Liver (tissue), 9 donors: ENCODE data around the gene SCGB1D1. TPM values are rescaled to one million over a fixed set of nuclear protein-coding genes. Genes with fewer than 3 reads are reported as not detected.

Experiments
- DNase-seq: peaks from one replicate; pipeline ENCODE4 v3.0.0-alpha.2; 2017; ENCODE audit warnings: low spot score
- H3K27ac ChIP-seq, 2 donors: one replicate each; pipeline ENCODE4 v1.7.0; 2013; ENCODE audit warnings: inconsistent platforms in 2 of 2, low read length in 2 of 2, control low read depth in 1 of 2, low read depth in 1 of 2, mild to moderate bottlenecking in 1 of 2
- H3K27me3 ChIP-seq, 4 donors: one replicate each; pipeline versions ENCODE4 v1.6.1 to v1.7.0; 2013; ENCODE audit warnings: low read length in 3 of 4, inconsistent platforms in 1 of 4, mild to moderate bottlenecking in 1 of 4, moderate library complexity in 1 of 4; ENCODE audit not compliant: control insufficient read depth in 4 of 4, insufficient read depth in 4 of 4
- H3K36me3 ChIP-seq, 4 donors: one replicate each; pipeline versions ENCODE4 v1.6.1 to v1.7.0; 2013; ENCODE audit warnings: low read length in 3 of 4, mild to moderate bottlenecking in 3 of 4, low read depth in 1 of 4, moderate library complexity in 1 of 4; ENCODE audit not compliant: control insufficient read depth in 4 of 4, insufficient read depth in 3 of 4
- H3K4me1 ChIP-seq, 4 donors: one replicate each; pipeline versions ENCODE4 v1.6.1 to v1.7.0; 2013; ENCODE audit warnings: low read length in 3 of 4, mild to moderate bottlenecking in 3 of 4, moderate library complexity in 1 of 4; ENCODE audit not compliant: control insufficient read depth in 4 of 4, insufficient read depth in 4 of 4
- H3K4me3 ChIP-seq, 3 donors: one replicate each; pipeline versions ENCODE4 v1.6.1 to v1.7.0; 2013; ENCODE audit warnings: low read length in 3 of 3, control low read depth in 1 of 3, low read depth in 1 of 3, mild to moderate bottlenecking in 1 of 3
- H3K9ac ChIP-seq, 2 donors: one replicate each; pipeline ENCODE4 v1.7.0; 2013; ENCODE audit warnings: low read length in 2 of 2, mild to moderate bottlenecking in 2 of 2, moderate library complexity in 2 of 2, control low read depth in 1 of 2, low read depth in 1 of 2
- H3K9me3 ChIP-seq, 4 donors: one replicate each; pipeline versions ENCODE4 v1.6.1 to v1.7.0; 2013; ENCODE audit warnings: low read length in 3 of 4; ENCODE audit not compliant: control insufficient read depth in 4 of 4
- ATF3 ChIP-seq: IDR thresholded peaks from 2 replicates; pipeline ENCODE4 v1.6.1; 2016; ENCODE audit warnings: antibody characterized with exemption
- CTCF ChIP-seq: fragments of 150-350 bp; IDR thresholded peaks from 2 replicates; pipeline ENCODE4 v1.5.1; 2017; ENCODE audit warnings: improper control_type of control experiment, low read depth, low read length; ENCODE audit not compliant: missing input control
- EGR1 ChIP-seq, 2 donors: IDR thresholded peaks; 2 replicates each; pipeline ENCODE4 v1.6.1; 2016 to 2018; ENCODE audit warnings: antibody characterized with exemption in 2 of 2, low read depth in 2 of 2
- FOXA1 ChIP-seq: IDR thresholded peaks from 2 replicates; pipeline ENCODE4 v1.6.1; 2016; ENCODE audit warnings: antibody characterized with exemption
- FOXA2 ChIP-seq: IDR thresholded peaks from 2 replicates; pipeline ENCODE4 v1.6.1; 2016; ENCODE audit warnings: antibody characterized with exemption
- GABPA ChIP-seq, 2 donors: IDR thresholded peaks in 1 of 2; conservative IDR thresholded peaks in 1 of 2; 2 replicates each; pipeline ENCODE4 v1.6.1; 2016; ENCODE audit warnings: antibody characterized with exemption in 2 of 2, mild to moderate bottlenecking in 1 of 2, moderate library complexity in 1 of 2
- HNF4A ChIP-seq, 2 donors: conservative IDR thresholded peaks; 2 replicates each; pipeline ENCODE4 v1.6.1; 2016; ENCODE audit warnings: antibody characterized with exemption in 2 of 2, mild to moderate bottlenecking in 2 of 2
- HNF4G ChIP-seq: IDR thresholded peaks from 2 replicates; pipeline ENCODE4 v1.6.1; 2016; ENCODE audit warnings: antibody characterized with exemption
- JUND ChIP-seq, 2 donors: IDR thresholded peaks; 2 replicates each; pipeline ENCODE4 v1.6.1; 2016; ENCODE audit warnings: antibody characterized with exemption in 2 of 2
- NR2F2 ChIP-seq: IDR thresholded peaks from 2 replicates; pipeline ENCODE4 v1.6.1; 2016; ENCODE audit warnings: antibody characterized with exemption
- RAD21 ChIP-seq, 2 donors: IDR thresholded peaks; 2 replicates each; pipeline ENCODE4 v1.6.1; 2016; ENCODE audit warnings: antibody characterized with exemption in 2 of 2, mild to moderate bottlenecking in 2 of 2
- REST ChIP-seq: IDR thresholded peaks from 2 replicates; pipeline ENCODE4 v1.6.1; 2016; ENCODE audit warnings: antibody characterized with exemption, mild to moderate bottlenecking
- RXRA ChIP-seq, 2 donors: IDR thresholded peaks; 2 replicates each; pipeline ENCODE4 v1.6.1; 2017 to 2018; ENCODE audit warnings: antibody characterized with exemption in 2 of 2, mild to moderate bottlenecking in 1 of 2
- SP1 ChIP-seq: IDR thresholded peaks from 2 replicates; pipeline ENCODE4 v1.6.1; 2018; ENCODE audit warnings: antibody characterized with exemption, mild to moderate bottlenecking
- TAF1 ChIP-seq: conservative IDR thresholded peaks from 2 replicates; pipeline ENCODE4 v1.6.1; 2016; ENCODE audit warnings: antibody characterized with exemption, mild to moderate bottlenecking
- YY1 ChIP-seq: IDR thresholded peaks from 2 replicates; pipeline ENCODE4 v1.6.1; 2016; ENCODE audit warnings: antibody characterized with exemption, mild to moderate bottlenecking
- WGBS: extraction: QIAGEN DNeasy Blood & Tissue Kit; methylation state at CpG from one replicate; pipeline ENCODE4 v1.1.7; 2013; 5-methylcytosine and 5-hydroxymethylcytosine counted together
- polyA plus RNA-seq, 2 donors: library from polyadenylated mRNA; stranded (reverse) in 1 of 2; unstranded in 1 of 2; fragments of 200-250 nt in 1 of 2; fragments of >200 nt in 1 of 2; fragmentation: Nextera tagmentation in 1 of 2; extraction: Ambion mirVana in 1 of 2; gene quantifications; one replicate each; pipeline versions ENCODE4 v1.2.1 to v1.2.3, GENCODE V29; 2013 to 2015
- total RNA-seq, 2 donors: library from RNA; depleted of rRNA; stranded (reverse); fragments of >200 nt; gene quantifications; one replicate each; pipeline ENCODE4 v1.2.3, GENCODE V29; 2014
- TF ChIP-seq, protein P1 (sequence below): IDR thresholded peaks from 2 replicates; pipeline ENCODE4 v1.6.1; 2016; ENCODE audit warnings: antibody characterized with exemption
- TF ChIP-seq, protein P2 (sequence below): IDR thresholded peaks from 2 replicates; pipeline ENCODE4 v1.6.1; 2016; ENCODE audit warnings: antibody characterized with exemption
- donor health status: healthy.
- donor health status: healthy.
- donor health status: healthy.
- donor health status: healthy.
- donor health status: healthy.

Gene SCGB1D1
- total and polyA plus RNA-seq, 4 donors, result not detected

DNA sequence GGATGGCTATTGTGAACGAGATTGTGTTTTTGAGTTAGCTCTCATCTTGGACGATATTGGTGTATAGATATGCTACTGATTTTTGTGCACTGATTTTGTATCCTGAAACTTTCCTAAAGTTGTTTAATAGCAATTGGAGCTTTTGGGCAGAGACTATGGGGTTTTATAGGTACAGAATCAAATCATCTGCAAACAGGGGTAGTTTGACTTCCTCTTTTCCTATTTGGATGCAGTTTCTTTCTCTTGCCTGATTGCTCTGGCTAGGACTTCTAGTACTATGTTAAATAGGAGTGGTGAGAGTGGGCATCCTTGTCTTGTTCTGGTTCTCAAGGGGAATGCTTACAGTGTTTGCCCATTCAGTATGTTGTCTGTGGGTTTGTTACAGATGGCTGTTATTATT lies 8.9 kb upstream of the SCGB1D1 start:
- DNase-seq, result no peak
- WGBS, result 89% methylated on average over 2 of the region's 2 CpGs
- Histone ChIP-seq H3K36me3 (no peaks in the 10 kb centered on the region), H3K9me3 (no peaks in the 10 kb centered on the region), H3K4me3 (no peak overlapping the region), H3K4me1 (no peaks in the 10 kb centered on the region), H3K9ac (no peak overlapping the region), H3K27ac (no peak overlapping the region), H3K27me3 (peaks cover 0 to 2% (median 0%) of the 10 kb centered on the region in 4 donors)
- TF ChIP-seq HNF4G (no peak), RXRA (IDR thresholded peaks at IDR 0.05) (no peak), GABPA (IDR thresholded peaks at IDR 0.05 in 1 of 2, conservative IDR thresholded peaks at IDR 0.05 in 1 of 2) (no peak), YY1 (no peak), SP1 (no peak), TAF1 (no peak), FOXA1 (no peak)
- TF ChIP-seq, protein P1, sequence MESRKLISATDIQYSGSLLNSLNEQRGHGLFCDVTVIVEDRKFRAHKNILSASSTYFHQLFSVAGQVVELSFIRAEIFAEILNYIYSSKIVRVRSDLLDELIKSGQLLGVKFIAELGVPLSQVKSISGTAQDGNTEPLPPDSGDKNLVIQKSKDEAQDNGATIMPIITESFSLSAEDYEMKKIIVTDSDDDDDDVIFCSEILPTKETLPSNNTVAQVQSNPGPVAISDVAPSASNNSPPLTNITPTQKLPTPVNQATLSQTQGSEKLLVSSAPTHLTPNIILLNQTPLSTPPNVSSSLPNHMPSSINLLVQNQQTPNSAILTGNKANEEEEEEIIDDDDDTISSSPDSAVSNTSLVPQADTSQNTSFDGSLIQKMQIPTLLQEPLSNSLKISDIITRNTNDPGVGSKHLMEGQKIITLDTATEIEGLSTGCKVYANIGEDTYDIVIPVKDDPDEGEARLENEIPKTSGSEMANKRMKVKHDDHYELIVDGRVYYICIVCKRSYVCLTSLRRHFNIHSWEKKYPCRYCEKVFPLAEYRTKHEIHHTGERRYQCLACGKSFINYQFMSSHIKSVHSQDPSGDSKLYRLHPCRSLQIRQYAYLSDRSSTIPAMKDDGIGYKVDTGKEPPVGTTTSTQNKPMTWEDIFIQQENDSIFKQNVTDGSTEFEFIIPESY, result no peak
- TF ChIP-seq, protein P2, sequence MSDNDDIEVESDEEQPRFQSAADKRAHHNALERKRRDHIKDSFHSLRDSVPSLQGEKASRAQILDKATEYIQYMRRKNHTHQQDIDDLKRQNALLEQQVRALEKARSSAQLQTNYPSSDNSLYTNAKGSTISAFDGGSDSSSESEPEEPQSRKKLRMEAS, result no peak

GRCh38 chr11:62182147-62182891 lies 7.7 kb upstream of the SCGB1D1 start:
- TF ChIP-seq CTCF (no peak), RAD21 (IDR thresholded peaks at IDR 0.05) (no peak), RXRA (IDR thresholded peaks at IDR 0.05) (no peak), HNF4A (conservative IDR thresholded peaks at IDR 0.05) (no peak), TAF1 (no peak), JUND (IDR thresholded peaks at IDR 0.05) (no peak), EGR1 (IDR thresholded peaks at IDR 0.05; ENCODE audit: low read depth in 2 of 2) (no peak), FOXA2 (no peak), ATF3 (no peak), GABPA (IDR thresholded peaks at IDR 0.05 in 1 of 2, conservative IDR thresholded peaks at IDR 0.05 in 1 of 2) (no peak), SP1 (no peak), NR2F2 (no peak), FOXA1 (no peak), YY1 (no peak), REST (no peak), HNF4G (no peak)
- TF ChIP-seq, protein P1, result no peak
- TF ChIP-seq, protein P2, result no peak
- H3K4me3 ChIP-seq, result no peak overlapping the region
- WGBS, result 75% methylated on average over 8 of the region's 8 CpGs
- H3K36me3 ChIP-seq, result no peaks in the 10 kb centered on the region
- no peak for DNase-seq
- H3K27me3 ChIP-seq, result peaks cover 0 to 2% (median 0%) of the 10 kb centered on the region in 4 donors
- no peaks in the 10 kb centered on the region for H3K4me1 ChIP-seq
- H3K9me3 ChIP-seq, result no peaks in the 10 kb centered on the region
- no peak overlapping the region for H3K9ac ChIP-seq
- no peak overlapping the region for H3K27ac ChIP-seq
